ENCODE results near the gene GMEB2. TPM values are rescaled to one million over a fixed set of nuclear protein-coding genes. Genes with fewer than 3 reads are reported as not detected.

GMEB2 gene
- total RNA-seq, 2 donors from 2014 or later = 11.5 to 12.3 TPM

DNA sequence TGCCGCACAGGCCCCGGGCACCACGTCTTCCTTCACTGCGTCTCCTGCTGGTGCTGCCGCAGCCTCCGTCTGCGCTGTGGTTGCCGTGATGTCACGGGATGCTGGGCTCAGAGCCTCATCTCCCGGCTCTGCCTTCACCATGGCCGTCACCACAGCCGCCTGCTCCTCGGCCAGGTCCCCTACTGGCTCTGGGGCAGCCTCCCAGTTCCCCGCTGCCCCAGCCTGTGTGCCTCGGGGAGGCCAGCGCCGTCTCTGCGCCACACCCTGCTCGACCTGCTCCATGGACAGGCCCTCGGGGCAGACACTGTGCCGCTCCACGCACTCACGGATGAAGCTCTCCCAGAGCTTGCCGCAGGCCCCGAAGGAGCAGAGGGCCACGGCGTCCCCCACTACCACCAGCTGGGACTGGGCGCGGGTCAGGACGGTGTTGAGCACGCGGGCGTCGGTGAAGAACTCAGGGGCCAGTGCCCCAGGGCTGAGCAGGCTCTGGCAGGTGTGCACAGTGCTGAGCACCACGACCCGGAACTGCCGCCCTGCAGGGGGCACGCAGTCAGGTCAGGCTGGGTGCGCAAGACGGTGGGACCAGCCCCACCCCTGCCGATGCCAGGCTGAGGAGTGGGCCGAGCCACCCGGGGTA is 61.1 kb downstream of the GMEB2 start:
- Histone ChIP-seq H3K9ac (ENCODE audit: extremely low read depth, low read length, poor library complexity, severe bottlenecking) (no peak overlapping the region), H3K4me1 (ENCODE audit: control insufficient read depth, insufficient read depth, low read length) (no peaks in the 10 kb centered on the region), H3K36me3 (ENCODE audit: control insufficient read depth, insufficient read depth, low read length) (no peaks in the 10 kb centered on the region), H3K27ac (ENCODE audit: low read depth, low read length) (no peak overlapping the region), H3K9me3 (ENCODE audit: control insufficient read depth, low read length) (no peaks in the 10 kb centered on the region), H3K27me3 (ENCODE audit: control insufficient read depth, insufficient read depth, low read length, poor library complexity, severe bottlenecking) (no peaks in the 10 kb centered on the region), H3K4me3 (ENCODE audit: low read length) (no peak overlapping the region)
- no peak for DNase-seq
- H3K9me3 Mint-ChIP-seq = no peaks in the 10 kb centered on the region
- H3K27ac Mint-ChIP-seq = no peak overlapping the region
- no peak for TF ChIP-seq CTCF (conservative IDR thresholded peaks at IDR 0.05)
- no peaks in the 10 kb centered on the region for H3K27me3 Mint-ChIP-seq (ENCODE audit: insufficient read depth)
- H3K4me1 Mint-ChIP-seq = no peaks in the 10 kb centered on the region
- peaks cover 2% of the 10 kb centered on the region for H3K36me3 Mint-ChIP-seq (ENCODE audit: low read depth)
- H3K4me3 Mint-ChIP-seq = no peak overlapping the region
- 95 to 97% methylated on average over 25 to 43 of the region's 43 CpGs for WGBS, 2 experiments (ENCODE audit: insufficient coverage in 1 of 2, insufficient read length in 1 of 2)

- H3K27ac Mint-ChIP-seq = no peak overlapping the region
- H3K9me3 Mint-ChIP-seq = no peaks in the 10 kb centered on the region
- H3K4me3 Mint-ChIP-seq = no peak overlapping the region
- H3K36me3 Mint-ChIP-seq (ENCODE audit: low read depth) = peaks cover 5% of the 10 kb centered on the region
- H3K27me3 Mint-ChIP-seq (ENCODE audit: insufficient read depth) = no peaks in the 10 kb centered on the region
- no peak for TF ChIP-seq CTCF (conservative IDR thresholded peaks at IDR 0.05)
- no peak for DNase-seq
- Histone ChIP-seq H3K9ac (ENCODE audit: extremely low read depth, low read length, poor library complexity, severe bottlenecking) (no peak overlapping the region), H3K36me3 (ENCODE audit: control insufficient read depth, insufficient read depth, low read length) (peaks cover 4% of the 10 kb centered on the region), H3K27me3 (ENCODE audit: control insufficient read depth, insufficient read depth, low read length, poor library complexity, severe bottlenecking) (no peaks in the 10 kb centered on the region), H3K4me1 (ENCODE audit: control insufficient read depth, insufficient read depth, low read length) (no peaks in the 10 kb centered on the region), H3K9me3 (ENCODE audit: control insufficient read depth, low read length) (no peaks in the 10 kb centered on the region), H3K4me3 (ENCODE audit: low read length) (no peak overlapping the region), H3K27ac (ENCODE audit: low read depth, low read length) (no peak overlapping the region)
- H3K4me1 Mint-ChIP-seq = no peaks in the 10 kb centered on the region
- 95 to 97% methylated on average over 59 to 61 of the region's 61 CpGs for WGBS, 2 experiments (ENCODE audit: insufficient coverage in 1 of 2, insufficient read length in 1 of 2)
These were observed 61.7 kb downstream of the GMEB2 start for GRCh38 chr20:63565021-63565698.

DNA sequence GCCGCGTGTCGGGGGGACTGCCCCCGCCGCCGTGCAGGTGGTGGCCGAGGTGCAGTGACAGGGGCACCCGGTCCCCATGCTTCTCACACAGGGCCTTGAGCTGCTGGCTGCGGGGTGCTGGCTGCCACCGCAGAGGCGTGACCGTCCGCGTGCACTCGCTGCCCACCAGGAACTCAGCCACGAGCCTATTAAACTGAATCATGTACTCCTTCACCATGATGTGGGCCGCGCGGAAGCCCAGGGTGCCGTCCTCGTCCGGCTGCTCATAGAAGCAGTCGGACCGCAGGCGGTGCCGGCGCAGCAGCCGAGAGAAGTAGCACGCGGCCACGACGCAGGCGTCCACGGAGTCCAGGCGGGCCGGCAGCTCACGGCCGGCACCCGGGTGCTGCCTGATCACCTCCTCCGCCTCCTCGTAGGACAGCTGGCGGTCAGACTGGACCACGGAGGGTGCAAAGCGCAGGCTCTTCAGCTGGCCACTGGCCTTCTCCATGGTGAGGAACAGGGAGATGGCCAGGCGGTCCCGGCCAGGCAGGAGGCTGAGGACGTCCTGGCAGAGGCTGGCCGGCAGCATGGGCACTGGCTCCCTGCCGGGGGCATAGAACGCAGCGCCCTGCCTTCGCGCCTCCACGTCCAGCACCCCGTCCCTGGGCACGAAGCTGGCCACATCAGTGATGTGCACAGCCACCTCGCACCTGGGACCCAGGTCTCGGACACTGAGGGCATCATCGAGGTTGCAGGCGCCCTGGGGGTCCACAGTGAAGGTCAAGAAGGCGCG is 62.7 kb downstream of the GMEB2 start:
- Histone ChIP-seq H3K9me3 (ENCODE audit: control insufficient read depth, low read length) (no peaks in the 10 kb centered on the region), H3K27me3 (ENCODE audit: control insufficient read depth, insufficient read depth, low read length, poor library complexity, severe bottlenecking) (no peaks in the 10 kb centered on the region), H3K27ac (ENCODE audit: low read depth, low read length) (no peak overlapping the region), H3K4me1 (ENCODE audit: control insufficient read depth, insufficient read depth, low read length) (no peaks in the 10 kb centered on the region), H3K9ac (ENCODE audit: extremely low read depth, low read length, poor library complexity, severe bottlenecking) (no peak overlapping the region), H3K36me3 (ENCODE audit: control insufficient read depth, insufficient read depth, low read length) (peaks cover 4% of the 10 kb centered on the region), H3K4me3 (ENCODE audit: low read length) (no peak overlapping the region)
- Mint-ChIP-seq H3K4me3 (no peak overlapping the region), H3K27me3 (ENCODE audit: insufficient read depth) (no peaks in the 10 kb centered on the region), H3K4me1 (no peaks in the 10 kb centered on the region), H3K27ac (no peak overlapping the region), H3K9me3 (no peaks in the 10 kb centered on the region), H3K36me3 (ENCODE audit: low read depth) (peaks cover 6% of the 10 kb centered on the region)
- WGBS, 2 experiments (ENCODE audit: insufficient coverage in 1 of 2, insufficient read length in 1 of 2) = 93 to 95% methylated on average over 58 to 62 of the region's 62 CpGs
- TF ChIP-seq CTCF (conservative IDR thresholded peaks at IDR 0.05) = no peak
- no peak for DNase-seq
